ENCODE results near the gene ANTXRL. TPM values are rescaled to one million over a fixed set of nuclear protein-coding genes. Genes with fewer than 3 reads are reported as not detected.
A peak's percentile ranks its signal among the peaks of the same experiment; 100 is the strongest.
"Not testable (repeated sequence)": the region's sequence is repeated elsewhere in the genome, so short reads cannot be mapped to it uniquely, and the experiment has no call there.

ANTXRL gene
- total RNA-seq, 1 experiment from 2014 or later = 1.8 TPM

DNA sequence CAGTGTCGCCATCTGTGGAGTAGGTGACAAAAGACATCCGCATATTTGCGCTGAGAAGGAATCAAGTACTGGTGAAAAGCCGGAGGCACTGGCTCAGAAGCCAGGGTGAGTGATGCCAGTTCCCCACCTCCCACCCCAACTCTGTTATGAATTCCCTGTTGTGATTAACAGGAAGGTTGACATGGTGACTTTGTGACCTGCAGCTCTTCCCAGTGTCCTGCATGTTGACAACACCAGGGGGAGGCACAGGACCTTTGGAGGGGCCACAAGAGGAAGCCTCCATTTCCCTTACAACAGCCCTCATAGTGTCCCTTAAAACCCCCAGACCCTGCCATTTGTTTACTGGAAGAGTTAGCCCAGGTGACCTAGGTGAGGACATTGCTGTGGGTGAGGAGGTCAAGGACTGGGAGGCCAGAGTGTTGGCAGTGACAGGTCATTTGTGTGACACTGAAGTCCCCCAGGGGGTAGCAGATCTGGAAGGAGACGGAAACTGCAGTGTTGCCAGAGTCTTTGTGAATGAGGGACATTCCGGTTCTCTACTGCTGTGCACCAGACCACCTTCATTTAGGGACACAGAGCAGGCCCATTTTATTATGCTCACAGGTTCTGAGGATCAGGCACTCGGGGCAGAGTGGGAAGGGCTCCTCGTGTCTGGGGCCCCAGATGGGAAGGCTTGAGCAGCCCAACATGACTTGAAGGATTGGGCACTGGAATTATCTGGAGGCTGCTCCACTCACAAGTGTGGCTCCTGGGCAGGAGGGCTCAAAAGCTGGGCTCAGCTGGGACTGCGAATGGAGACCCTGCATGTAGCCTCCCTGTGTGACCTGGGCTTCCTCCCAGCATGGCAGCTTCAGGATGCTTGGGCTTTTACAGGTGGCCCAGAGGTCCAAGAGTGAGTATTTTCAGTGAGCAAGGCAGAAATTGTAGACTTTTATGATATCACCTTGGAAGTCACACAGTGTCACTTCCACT is 13.0 kb upstream of the ANTXRL start:
- no peak for DNase-seq (ENCODE audit: low spot score)

DNA sequence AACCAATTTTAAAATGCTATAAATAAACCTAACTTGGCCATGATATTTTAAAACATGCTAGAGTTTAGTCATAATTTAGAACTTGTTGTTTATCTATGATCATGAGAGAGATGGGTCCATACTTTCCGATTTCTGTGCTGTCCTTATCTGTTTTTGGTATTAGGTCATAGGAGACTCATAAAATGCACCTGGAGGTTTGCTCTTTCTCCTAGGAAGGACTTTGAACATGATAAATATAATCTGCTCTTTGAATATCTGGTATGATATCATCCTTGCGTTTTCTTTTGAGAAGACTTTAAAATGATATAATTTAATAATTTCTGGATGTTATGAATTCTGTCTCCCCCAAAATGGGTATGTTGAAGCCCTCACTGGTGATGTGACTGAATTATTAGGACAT is 9.0 kb upstream of the ANTXRL start:
- no peak for DNase-seq (ENCODE audit: low spot score)

DNA sequence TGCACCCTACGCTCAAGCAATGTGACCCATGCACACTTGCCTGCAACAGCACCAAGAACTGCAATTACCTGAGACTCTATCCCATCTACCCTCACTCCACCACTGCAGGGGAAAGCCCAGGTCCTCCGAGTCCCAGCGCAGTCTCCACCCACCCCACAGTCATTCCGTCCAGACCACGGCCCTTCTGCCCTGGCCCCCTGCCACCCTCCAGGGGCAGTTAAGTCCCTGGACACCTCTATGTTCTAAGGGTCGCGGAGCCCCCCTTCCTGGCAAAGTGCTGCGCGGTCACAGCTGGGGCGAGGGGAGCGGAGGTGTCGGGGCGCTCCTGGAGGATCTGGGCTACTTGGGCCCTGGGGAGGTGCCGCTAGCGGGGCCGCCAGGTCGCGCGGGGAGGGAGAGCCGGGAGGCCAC is 4.4 kb upstream of the ANTXRL start:
- not testable (repeated sequence) for DNase-seq (ENCODE audit: low spot score)

DNA sequence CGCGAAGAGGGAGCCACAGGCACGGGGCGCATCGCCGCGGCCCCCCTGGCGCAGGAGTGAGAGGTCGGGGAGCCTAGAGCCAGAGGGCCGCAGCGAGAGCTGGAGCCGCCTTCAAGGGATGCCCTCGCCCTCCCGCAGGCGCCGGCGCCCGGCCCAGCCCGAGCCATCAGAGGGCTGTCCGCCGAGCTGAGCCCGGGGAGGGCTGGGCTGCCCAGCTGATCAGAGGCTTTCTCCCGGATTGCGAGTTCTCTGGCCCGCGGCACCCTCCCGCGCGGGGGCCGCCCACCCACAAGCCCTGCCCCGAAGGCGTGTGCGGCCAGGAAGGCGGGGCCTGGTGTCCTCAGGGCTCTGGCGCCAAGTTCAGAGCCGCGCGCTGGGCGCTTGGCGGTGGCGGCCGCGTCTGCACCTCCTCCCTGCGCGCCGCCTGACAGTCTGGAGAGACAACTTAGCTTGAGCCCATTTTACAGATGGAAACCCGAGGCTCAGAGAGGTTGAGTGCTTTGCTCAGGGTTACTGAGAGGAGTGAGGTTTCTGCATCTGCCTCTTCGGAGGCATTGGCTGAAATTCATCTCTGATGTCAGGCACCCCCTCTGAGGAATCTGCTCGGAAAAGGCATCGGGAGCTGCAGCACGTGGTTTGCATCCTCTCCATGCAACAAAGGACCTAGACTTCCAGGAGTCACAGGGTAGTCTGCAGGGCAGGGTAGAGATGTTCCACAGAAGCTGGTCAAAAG is 3.8 kb upstream of the ANTXRL start:
- DNase-seq (ENCODE audit: low spot score) = peak; percentile 64

DNA sequence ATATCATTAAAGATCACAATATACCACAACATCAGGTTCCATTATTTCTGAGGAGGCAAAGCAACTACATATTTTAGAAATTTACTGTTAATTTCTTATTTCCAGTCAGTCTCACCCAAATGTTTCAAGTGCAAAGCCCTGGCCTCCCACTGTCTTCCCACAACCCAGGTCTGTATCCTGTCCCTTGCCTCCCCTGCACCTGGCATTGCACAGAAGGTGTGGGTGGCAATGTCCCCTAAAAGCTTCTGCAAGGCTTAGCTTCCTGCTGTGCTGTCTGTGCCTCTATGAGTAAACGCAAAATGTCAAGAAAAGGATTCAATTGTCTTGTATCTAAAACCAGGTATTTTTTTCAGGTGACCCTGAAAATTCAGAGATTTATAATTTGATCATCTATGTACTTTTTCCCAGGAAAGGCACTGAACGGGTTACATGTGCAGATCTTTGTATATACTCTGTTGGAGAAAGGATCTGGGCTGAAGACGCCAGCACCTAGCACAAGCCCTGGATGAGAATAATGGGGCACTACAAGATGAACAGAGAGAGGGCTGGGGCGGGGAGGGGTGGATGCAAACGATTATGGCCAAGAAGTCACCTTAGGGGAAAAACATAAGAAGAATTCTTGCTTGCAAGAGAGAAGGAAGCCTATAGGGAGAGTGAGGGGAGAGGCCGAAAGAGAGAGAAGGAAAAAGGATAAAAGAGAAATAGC is 3.1 kb upstream of the ANTXRL start:
- no peak for DNase-seq (ENCODE audit: low spot score)

DNA sequence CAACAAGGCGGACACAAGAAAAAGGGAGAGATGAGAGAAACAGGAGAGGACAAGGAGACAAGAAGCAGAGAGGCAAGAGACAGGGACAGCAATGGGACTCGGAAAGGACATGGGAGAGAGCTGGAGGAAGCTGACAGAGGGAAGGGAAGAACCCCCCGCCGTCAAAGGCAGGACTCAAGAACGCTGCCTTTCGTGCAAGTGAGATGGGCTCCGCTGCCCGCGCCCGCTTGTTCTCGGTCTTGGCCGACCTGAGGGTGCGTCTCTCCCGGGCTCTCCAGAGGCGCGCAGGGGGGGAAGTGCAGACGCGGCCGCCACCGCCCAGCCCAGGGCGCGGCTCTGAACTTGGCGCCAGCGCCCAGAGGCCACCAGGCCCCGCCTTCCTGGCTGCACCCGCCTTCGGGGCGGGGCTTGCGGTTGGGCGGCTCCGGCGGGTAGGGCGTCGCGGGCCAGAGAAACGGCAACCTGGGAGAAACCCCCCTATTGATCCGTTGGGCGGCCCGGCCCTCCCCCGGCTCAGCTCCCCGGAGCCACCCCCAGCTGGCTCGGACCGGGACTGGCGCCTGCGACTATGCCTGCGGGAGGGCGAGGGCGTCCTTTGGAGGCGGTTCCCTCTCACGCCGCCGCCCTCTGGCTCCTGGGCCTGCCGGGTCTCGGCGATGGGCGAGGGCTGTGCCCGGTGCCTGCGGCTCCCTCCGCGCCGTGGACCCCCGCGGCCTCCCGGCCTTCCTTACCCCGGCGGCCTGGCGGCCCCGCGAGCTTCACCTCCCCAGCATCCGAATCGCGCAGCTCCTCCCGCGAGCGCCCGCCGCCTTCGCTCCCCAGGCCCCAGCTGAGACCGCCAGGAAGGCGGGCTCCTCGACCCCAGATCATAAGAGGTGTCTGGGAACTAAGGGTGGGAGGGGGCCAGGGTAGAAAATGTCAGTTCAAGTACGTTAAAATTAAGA is 2.2 kb upstream of the ANTXRL start:
- peak; percentile 73 for DNase-seq (ENCODE audit: low spot score)

DNA sequence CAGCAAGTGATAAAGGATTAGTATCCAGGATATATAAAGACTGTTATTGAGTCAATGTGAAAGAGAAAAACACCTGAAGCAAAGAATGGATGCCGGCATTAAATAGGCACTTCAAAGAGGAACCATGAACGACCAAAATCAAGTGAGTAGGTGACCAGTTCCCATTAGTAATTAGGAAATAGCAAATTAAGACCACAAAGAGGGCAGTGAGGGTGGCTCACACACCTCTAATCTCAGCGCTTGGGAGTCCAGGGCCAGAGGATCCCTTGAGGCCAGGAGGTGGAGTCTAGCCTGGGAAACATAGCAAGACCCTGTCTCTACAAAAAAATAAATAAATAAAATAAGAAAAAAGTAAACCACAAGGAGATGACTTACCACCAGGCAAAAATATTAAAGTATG is 1.5 kb upstream of the ANTXRL start:
- peak; percentile 5 for DNase-seq (ENCODE audit: low spot score)

DNA sequence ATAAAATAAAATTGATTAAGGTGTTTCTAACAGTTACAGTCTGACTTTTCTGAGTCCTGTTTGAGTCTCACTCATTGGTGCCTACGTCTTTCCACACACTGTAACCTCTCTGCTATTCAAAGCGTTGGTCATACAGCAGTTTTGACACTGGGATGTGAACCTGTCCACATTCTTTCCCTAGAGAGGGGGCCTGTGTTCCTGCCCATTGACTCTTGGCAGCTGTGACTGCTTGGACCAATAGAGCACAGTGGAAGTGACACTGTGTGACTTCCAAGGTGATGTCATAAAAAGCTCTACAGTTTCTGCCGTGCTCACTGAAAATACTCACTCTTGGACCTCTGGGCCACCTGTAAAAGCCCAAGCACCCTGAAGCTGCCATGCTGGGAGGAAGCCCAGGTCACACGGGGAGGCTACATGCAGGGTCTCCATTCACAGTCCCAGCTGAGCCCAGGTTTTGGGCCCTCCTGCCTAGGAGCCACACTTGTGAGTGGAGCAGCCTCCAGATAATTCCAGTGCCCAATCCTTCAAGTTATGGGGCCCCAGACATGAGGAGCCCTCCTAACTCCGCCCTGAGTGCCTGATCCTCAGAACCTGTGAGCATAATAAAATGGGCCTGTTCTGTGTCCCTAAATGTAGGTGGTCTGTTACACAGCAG is 704 bp upstream of the ANTXRL start:
- no peak for DNase-seq (ENCODE audit: low spot score)

DNA sequence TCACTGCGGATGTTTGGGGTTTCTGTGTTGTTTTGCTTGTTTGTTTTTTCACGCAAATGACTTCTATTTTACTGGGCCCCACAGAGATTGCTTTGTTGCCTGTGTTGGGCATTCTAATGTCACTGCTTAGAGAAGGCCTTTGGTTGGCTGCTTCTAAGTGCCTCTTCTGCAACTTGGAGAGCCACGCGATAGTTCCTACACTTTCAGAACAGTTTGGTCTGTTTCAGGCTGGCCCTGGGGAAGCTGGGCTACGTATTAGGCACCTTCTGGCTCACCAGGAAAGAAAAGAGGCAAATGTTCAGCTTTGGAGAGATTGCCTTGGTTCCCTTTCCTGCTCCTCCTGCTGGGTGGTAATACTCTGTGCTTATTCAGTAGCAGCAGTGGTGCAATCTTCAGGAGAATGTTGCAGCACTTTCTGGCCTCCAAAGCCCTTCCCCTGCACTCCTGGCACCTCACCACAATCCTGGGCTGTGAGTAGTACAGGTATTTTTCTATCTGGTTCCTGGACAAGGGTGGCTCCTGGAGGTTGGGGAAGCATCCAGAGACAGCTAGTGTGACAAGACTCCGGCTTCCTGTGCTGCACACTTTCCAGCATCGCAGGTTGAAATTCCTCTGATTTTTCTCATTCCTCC is 1.2 kb downstream of the ANTXRL start:
- DNase-seq (ENCODE audit: low spot score) = no peak

DNA sequence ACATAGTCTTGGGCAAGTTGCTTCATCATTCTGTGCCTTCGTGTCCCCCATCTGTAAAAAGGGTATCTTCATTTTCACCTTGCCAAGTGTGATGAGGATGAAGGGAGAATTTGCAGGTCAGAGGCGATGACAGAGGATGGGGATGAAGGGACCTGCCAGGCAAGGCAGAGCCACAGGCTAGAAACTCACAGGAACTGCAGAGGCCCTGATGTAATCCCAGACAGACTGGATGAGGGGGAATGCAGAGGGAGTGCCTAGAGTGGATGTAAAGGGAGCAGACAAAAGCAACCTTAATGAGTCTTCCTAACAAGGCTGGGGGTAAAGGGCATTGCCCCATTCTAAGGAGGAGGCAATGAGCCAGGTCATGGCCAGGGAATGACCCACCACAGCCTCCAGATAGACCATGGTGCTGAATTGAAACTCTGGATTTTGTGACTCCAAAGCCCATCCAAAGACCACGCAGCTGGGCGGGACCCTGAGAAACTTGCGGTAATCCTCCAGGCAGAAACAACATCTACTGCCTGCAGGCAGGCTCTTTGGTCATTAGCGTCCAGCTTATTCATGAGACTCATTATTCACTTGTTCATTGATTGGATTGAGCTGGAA is 1.9 kb downstream of the ANTXRL start:
- no peak for DNase-seq (ENCODE audit: low spot score)

DNA sequence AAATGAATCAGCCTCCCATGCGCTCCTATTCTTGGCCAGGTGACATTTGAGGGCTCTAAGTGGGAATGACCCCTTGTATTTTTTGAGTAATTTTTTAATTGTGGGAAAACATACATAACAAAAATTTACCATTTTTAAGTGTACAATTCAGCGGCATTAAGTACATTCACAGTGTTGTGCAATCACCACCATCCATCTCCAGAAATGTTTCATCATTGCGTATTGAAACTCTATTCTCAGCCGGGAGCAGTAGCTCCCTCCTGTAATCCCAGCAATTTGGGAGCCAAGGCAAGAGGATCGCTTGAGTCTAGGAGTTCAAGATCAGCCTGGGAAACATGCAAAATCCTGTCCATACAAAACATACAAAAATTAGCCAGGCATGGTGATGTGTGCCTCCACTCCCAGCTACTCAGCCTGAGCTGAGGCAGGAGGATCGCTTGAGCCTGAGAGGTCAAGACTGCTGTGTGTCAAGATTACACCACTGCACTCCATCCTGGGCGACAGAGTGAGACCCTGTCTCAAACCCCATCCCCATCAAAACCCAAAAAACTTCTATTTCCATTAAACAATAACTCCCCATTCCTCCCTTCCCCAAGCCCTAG is 2.5 kb downstream of the ANTXRL start:
- no peak for DNase-seq (ENCODE audit: low spot score)

DNA sequence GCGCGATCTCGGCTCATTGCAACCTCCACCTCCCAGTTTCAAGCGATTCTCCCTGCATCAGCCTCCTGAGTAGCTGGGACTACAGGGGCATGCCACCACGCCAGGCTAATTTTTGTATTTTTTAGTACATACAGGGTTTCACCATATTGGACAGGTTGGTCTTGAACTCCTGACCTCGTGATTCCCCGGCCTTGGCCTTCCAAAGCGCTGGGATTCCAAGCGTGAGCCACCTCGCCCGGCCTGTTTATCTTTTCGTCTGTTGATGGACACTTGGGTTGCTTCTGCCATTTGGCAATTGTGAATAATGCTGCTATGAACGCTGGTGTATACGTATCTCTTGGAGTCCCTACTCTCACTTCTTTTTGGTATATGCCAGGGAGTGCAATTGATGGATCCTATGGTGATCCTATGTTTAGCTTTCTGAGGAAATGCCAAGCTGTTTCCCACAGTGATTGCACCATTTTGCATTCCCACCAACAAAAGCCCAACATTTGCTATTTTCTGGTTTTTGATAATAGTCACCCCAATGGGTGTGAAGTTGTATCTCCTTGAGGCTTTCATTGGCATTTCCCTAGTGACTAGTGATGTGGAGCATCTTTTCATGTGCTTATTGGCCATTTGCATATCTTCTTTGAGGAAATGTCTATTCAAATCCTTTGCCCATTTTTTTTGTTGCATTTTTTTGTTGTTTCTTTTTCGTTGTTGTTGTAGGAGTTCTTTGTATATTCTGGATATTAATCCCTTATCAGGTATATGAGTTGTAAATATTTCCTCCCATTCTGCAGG is 3.5 kb downstream of the ANTXRL start:
- DNase-seq (ENCODE audit: low spot score) = no peak

DNA sequence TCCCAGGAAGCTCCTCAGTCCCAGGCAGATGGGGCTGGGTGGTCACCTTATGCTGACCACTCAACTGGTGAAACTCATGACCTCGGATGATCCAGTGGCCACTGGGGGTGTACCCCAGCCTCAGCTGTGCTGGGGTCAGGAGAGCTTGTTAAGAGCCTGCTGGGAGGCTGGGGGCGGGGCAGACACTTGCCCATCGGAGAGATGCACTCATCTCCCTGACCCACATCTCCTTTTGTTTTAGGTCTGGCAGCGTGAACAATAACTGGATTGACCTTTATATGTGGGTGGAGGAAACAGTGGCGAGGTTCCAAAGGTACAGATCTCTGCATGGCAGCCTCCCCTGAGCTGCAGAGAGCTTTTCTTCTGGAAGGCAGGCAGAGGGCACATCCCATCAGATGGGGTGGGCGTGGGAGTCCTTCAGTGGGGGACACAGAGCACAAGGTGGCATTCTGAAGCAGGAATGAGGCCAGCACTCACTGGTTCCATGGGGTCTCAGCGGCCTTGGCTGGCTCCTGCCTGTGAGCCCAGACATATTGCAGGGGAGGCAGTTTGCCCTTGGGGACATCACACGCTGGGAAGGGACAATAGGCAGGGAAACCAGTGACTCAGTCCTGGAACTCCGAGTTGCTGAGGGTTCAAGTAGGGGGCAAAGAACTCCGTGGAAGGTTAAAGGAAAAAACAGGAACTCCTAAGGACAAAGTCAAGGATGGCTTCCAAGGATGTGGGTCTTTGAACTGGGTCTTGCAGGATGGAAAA is 5.2 kb downstream of the ANTXRL start:
- DNase-seq (ENCODE audit: low spot score) = no peak

DNA sequence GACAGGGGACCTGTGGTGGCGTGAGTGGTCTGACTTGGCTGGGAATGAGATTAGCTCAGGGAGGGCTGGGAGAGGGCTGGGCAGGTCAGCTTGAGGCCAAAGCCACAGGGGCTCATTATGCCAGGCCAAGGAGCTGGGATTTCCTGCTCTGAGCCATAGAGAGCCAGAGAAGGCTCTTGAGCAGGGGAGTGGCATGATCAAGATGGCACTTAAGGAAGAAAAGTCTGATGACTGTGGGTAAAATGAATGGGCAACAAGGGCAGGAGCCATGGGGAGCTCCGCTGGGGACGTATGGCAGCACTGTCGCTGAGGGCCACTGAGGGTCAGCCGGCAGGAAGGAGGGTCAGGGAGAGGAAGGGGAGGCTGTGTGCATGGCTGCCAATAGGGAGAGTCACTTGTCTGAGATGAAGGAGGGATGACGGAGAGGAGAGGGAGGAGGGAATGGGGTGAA is 5.8 kb downstream of the ANTXRL start:
- no peak for DNase-seq (ENCODE audit: low spot score)

DNA sequence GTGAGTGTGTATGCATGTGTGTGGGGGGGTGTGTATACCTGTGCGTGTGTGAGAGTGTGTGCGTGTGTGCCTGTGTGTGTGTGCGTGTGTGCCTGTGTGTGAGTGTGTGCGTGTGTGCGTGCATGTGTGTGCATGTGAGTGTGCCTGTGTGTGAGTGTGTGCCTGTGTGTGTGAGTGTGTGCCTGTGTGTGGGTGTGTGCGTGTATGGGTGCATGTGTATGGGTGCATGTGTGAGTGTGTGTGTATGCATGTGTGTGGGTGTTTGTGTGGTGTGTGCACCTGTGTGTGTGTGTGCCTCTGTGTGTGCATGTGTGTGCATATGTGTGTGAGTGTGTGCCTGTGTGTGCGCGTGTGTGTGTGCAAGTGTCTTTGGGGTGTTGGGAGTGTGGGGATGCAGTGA is 6.4 kb downstream of the ANTXRL start:
- DNase-seq (ENCODE audit: low spot score) = no peak

DNA sequence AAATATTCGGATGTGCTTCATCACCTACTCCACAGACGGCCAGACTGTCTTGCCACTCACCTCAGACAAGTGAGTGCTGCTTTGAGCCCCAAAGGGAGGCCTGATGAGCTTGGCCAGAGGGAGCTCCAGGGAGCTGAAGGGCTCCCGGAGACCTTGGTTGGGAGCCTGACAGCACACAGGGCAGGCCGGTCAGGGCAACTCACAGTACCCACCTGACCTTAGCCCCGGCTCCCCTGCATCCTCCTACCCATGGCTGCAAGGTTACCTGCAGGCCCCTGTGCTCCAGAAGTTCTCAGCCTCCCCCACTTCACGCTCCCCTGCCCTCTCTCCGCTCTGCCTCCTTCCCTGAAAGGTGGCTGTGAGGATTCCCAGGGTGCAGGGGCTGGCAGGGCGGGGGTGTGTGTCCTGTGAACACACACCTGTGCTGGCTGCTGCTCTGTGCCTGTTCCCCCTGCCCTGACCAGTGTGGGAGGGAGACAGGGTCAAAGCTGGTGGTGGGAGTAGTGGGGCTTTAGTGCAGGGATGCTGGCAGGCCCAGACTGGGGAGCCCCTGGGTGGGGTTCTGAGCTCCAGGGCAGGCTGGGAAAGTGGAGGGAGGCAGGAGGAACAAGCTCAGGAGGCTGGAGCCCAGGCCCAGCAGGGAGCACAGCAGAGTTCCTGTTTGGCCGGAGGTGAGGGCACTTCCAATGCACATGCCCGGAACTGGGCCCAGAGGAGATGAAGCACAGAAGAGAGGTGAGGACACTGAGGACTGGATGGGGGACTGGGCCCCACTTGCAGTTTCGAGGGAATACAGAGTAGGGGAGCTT is 7.2 kb downstream of the ANTXRL start:
- peak; percentile 11 for DNase-seq (ENCODE audit: low spot score)
